PC-9 (cell line): ENCODE results near the gene LCN10. TPM values are rescaled to one million over a fixed set of nuclear protein-coding genes. Genes with fewer than 3 reads are reported as not detected.

Experiments used
- BruUV-seq: library from RNA; stranded (reverse); fragments of 400-500 nt; replicated peaks from 2 replicates; lab custom pipeline; 2021; lab: Mats Ljungman, UMichigan
- CTCF ChIA-PET: fragments of 300-600 bp; sonication (Branson Sonifier 250); formaldehyde crosslinking; loops from one replicate; lab custom pipeline; 2022; ENCODE audit warnings: antibody characterized with exemption; lab: Charles Lee
- POLR2A ChIA-PET: fragments of 300-600 bp; sonication (Branson Sonifier 250); formaldehyde crosslinking; loops from one replicate; lab custom pipeline; 2022; ENCODE audit warnings: antibody characterized with exemption; ENCODE audit not compliant: unreplicated experiment; lab: Charles Lee
- DNase-seq, 2 experiments: peaks; one replicate each; pipeline versions ENCODE4 v3.0.0 to v3.0.0-alpha.2; 2015 to 2022; ENCODE audit warnings: mixed read lengths in 1 of 2
- H2AFZ ChIP-seq: fragments of 200-600 bp; sonication (generic); 2 replicates; pipeline ENCODE4 v1.8.1; 2017; ENCODE audit warnings: antibody characterized with exemption
- H3F3A ChIP-seq: fragments of 200-600 bp; sonication (generic); 2 replicates; pipeline ENCODE4 v1.8.1; 2017; ENCODE audit warnings: antibody characterized with exemption, mild to moderate bottlenecking, low read depth; ENCODE audit not compliant: insufficient read depth
- H3K27ac ChIP-seq: fragments of 200-600 bp; sonication (generic); 2 replicates; pipeline ENCODE4 v1.6.1; 2016; ENCODE audit warnings: mixed run types
- H3K27me3 ChIP-seq: fragments of 200-600 bp; sonication (generic); 2 replicates; pipeline ENCODE4 v1.6.1; 2016; ENCODE audit warnings: low read depth, mixed run types; ENCODE audit not compliant: insufficient read depth
- H3K36me3 ChIP-seq: fragments of 200-600 bp; sonication (generic); 2 replicates; pipeline ENCODE4 v1.6.1; 2016; ENCODE audit warnings: low read depth, mixed run types
- H3K4me1 ChIP-seq: fragments of 200-600 bp; sonication (generic); replicated peaks from 2 replicates; pipeline ENCODE4 v1.6.1; 2016; ENCODE audit warnings: mixed run types; ENCODE audit not compliant: insufficient read depth
- H3K4me2 ChIP-seq: fragments of 200-600 bp; sonication (generic); 2 replicates; pipeline ENCODE4 v1.6.1; 2017; ENCODE audit warnings: mixed run types
- H3K4me3 ChIP-seq: fragments of 200-600 bp; sonication (generic); 2 replicates; pipeline ENCODE4 v1.6.1; 2016; ENCODE audit warnings: mixed run types
- H3K79me2 ChIP-seq: fragments of 200-600 bp; sonication (generic); 2 replicates; pipeline ENCODE4 v1.6.1; 2017; ENCODE audit warnings: low read depth, mixed run types
- H3K9me2 ChIP-seq: fragments of 200-600 bp; sonication (generic); 2 replicates; pipeline ENCODE4 v1.8.1; 2017; ENCODE audit warnings: mild to moderate bottlenecking; ENCODE audit not compliant: insufficient read depth
- H3K9me3 ChIP-seq: fragments of 200-600 bp; sonication (generic); 2 replicates; pipeline ENCODE4 v1.8.1; 2016; ENCODE audit warnings: low read depth; ENCODE audit not compliant: insufficient read depth
- H4K20me1 ChIP-seq: fragments of 200-600 bp; sonication (generic); 2 replicates; pipeline ENCODE4 v1.8.1; 2017; ENCODE audit not compliant: insufficient read depth
- CTCF ChIP-seq: fragments of 200-600 bp; sonication (generic); conservative IDR thresholded peaks from 2 replicates; pipeline ENCODE4 v1.6.1; 2017; ENCODE audit warnings: mixed run types, antibody characterized with exemption, mild to moderate bottlenecking, moderate library complexity
- EZH2 ChIP-seq: fragments of 200-600 bp; sonication (generic); IDR thresholded peaks from 2 replicates; pipeline ENCODE4 v1.8.0; 2017; ENCODE audit warnings: antibody characterized with exemption, low read depth
- intact Hi-C: fragments of 100-400 bp; cut with micrococcal nuclease; formaldehyde crosslinking; loops from one replicate; pipeline ENCODE4 v1.10.0; 2022; ENCODE audit not compliant: unreplicated experiment
- total RNA-seq: library from RNA; stranded (reverse); gene quantifications from 2 replicates; pipeline ENCODE4 v1.2.3, GENCODE V29; 2021

LCN10 gene
- total RNA-seq, 1 experiment from 2014 or later, result 0.94 TPM

- no peak for DNase-seq
- Histone ChIP-seq H3K9me3 (no peaks in the 10 kb centered on the region), H3K27ac (no peak overlapping the region), H3K4me3 (no peak overlapping the region), H3K79me2 (peaks cover 63% of the 10 kb centered on the region), H2AFZ (no peak overlapping the region), H4K20me1 (peaks cover 25% of the 10 kb centered on the region), H3F3A (peaks cover 48% of the 10 kb centered on the region), H3K4me2 (peak overlapping the region; percentile 98), H3K4me1 (peaks cover 27% of the 10 kb centered on the region), H3K36me3 (peaks cover 16% of the 10 kb centered on the region), H3K27me3 (no peaks in the 10 kb centered on the region), H3K9me2 (no peaks in the 10 kb centered on the region)
- intact Hi-C loops, result loop anchor here (10.0 kb wide), 1 partner anchor 55 kb away; no protein-coding TSS in a partner anchor
- BruUV-seq, result no TSS peak
- TF ChIP-seq CTCF (no peak), EZH2 (no peak)
- ChIA-PET POLR2A (interaction anchor here (0.8 kb wide), 1 partner anchor 471 kb away, joined by 12 read pairs; no protein-coding TSS in a partner anchor), CTCF (interaction anchor here (0.6 to 0.8 kb wide), 3 partner anchors 48 to 75 kb away, joined by 4 to 13 read pairs (median 6); no protein-coding TSS in a partner anchor)
Measured at GRCh38 chr9:136729926-136730325, 12.8 kb downstream of the LCN10 start.

GRCh38 chr9:136729144-136729543, 13.6 kb downstream of the LCN10 start:
- Histone ChIP-seq H3K79me2 (peaks cover 71% of the 10 kb centered on the region), H3K27me3 (no peaks in the 10 kb centered on the region), H3K4me2 (peak overlapping the region; percentile 98), H3K36me3 (peaks cover 24% of the 10 kb centered on the region), H4K20me1 (peaks cover 33% of the 10 kb centered on the region), H2AFZ (no peak overlapping the region), H3K4me3 (peak overlapping the region; percentile 99; the same call in 1 of the 2 replicates), H3K9me3 (no peaks in the 10 kb centered on the region), H3K9me2 (no peaks in the 10 kb centered on the region), H3K27ac (no peak overlapping the region), H3K4me1 (peaks cover 27% of the 10 kb centered on the region), H3F3A (peaks cover 56% of the 10 kb centered on the region)
- intact Hi-C loops, result loop anchor here (10.0 kb wide), 1 partner anchor 54 kb away; no protein-coding TSS in a partner anchor
- BruUV-seq, result TSS peak; percentile 33
- DNase-seq, result no peak
- TF ChIP-seq CTCF, result no peak
- no peak for TF ChIP-seq EZH2
- POLR2A ChIA-PET, result no interaction called here
- CTCF ChIA-PET, result interaction anchor here (1.0 kb wide), 1 partner anchor 13 kb away, joined by 3 read pairs; the partner anchor contains the start of gene LCN10

DNA sequence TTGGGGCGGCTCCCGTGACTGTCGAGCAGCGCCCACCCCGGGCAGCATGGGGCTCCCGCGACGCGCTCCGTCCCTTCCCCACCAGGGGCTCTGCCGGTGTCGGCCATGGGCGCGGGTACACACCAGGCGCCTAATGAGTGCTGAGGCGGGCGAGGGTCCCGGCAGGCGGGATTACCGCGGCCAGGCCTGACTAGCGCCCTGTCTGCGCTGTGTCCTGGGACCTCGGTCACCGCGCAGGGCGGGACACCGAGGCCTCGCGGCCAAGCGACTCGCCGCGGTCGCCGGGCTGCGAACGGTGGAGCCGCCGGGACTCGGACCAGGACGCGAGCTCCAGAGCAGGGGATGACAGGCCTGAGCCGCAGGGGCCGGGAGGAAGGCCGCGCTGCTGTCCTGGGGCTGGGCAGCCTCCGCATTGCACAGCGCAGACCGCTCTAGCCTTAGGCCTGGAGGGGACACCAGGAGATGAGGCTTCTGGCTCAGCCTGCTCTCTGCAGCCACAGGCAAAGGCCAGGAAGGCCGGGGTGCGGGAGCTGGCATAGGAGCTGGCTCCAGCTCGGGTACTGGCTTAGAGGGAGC, 14.1 kb downstream of the LCN10 start:
- H3F3A ChIP-seq, result peaks cover 61% of the 10 kb centered on the region
- ChIA-PET POLR2A (interaction anchor here (0.6 kb wide), 1 partner anchor 18 kb away, joined by 3 read pairs; no protein-coding TSS in a partner anchor), CTCF (interaction anchor here (0.6 to 1.0 kb wide), 2 partner anchors 14 to 104 kb away, joined by 3 read pairs; partner anchors contain the start of gene LCN10)
- peaks cover 29% of the 10 kb centered on the region for H3K36me3 ChIP-seq
- peaks cover 71% of the 10 kb centered on the region for H3K79me2 ChIP-seq
- no TSS peak for BruUV-seq
- no peaks in the 10 kb centered on the region for H3K9me2 ChIP-seq
- H3K27ac ChIP-seq, result peak overlapping the region; percentile 16; the same call in 1 of the 2 replicates
- TF ChIP-seq CTCF (no peak), EZH2 (no peak)
- H2AFZ ChIP-seq, result peak overlapping the region; percentile 96
- peak overlapping the region; percentile 99 for H3K4me3 ChIP-seq
- peaks cover 38% of the 10 kb centered on the region for H4K20me1 ChIP-seq
- H3K4me2 ChIP-seq, result peak overlapping the region; percentile 98
- no peaks in the 10 kb centered on the region for H3K27me3 ChIP-seq
- intact Hi-C loops, result loop anchor here (10.0 kb wide), 1 partner anchor 54 kb away; no protein-coding TSS in a partner anchor
- H3K4me1 ChIP-seq, result peaks cover 27% of the 10 kb centered on the region
- DNase-seq, result peak in 1 of 2 experiments; percentile 52
- no peaks in the 10 kb centered on the region for H3K9me3 ChIP-seq
